ENCODE measurements around the gene BANK1.

BANK1 gene

DNA sequence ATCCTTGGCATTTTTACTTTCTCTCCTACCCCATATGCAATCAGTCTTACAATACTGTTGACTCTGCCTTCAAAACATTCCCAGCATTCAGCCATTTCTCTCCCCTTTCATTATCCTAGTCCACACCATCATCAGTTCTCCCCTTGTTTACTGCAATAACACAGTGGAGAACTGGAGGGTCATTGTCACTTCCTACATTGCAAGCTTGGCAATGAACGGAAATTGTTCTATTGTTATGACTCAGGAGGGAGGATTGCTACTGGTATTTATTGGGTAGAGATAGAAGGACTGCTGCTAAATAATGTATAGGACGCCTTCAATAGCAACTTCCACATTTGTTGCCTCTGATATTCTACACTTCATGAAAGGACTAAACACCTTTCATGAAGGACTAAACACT lies 231.8 kb downstream of the BANK1 start:
- DNase-seq (ENCODE audit: low read depth in 4 of 4, low spot score in 1 of 4): no peak

GRCh38 chr4:102027961-102028360 lies 237.4 kb downstream of the BANK1 start:
- no peak for DNase-seq (ENCODE audit: low read depth in 4 of 4, low spot score in 1 of 4)

GRCh38 chr4:102031406-102031805 lies 240.9 kb downstream of the BANK1 start:
- no peak for DNase-seq (ENCODE audit: low read depth in 4 of 4, low spot score in 1 of 4)

DNA sequence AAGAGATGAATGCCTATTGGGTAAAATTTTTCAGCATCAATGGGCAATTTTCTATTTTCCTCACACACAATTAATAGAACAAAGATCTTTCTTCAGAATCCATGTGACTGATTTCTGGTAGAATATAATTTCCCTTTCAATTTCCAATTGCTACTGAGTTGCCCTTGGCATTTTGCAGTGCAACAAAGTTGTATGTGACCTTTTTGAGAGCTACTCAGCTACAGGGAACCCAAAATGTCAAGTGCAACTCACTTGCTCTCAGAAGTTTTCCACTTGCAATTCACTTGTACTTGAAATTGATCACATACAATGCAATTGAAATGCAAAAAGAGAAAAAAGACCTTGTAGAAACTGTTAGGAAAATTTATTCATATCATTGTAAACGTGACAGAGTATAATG lies 245.5 kb downstream of the BANK1 start:
- DNase-seq (ENCODE audit: low read depth in 4 of 4, low spot score in 1 of 4): no peak

GRCh38 chr4:102036619-102037376 lies 246.3 kb downstream of the BANK1 start:
- DNase-seq (ENCODE audit: low read depth in 4 of 4, low spot score in 1 of 4): no peak

- no peak for DNase-seq (ENCODE audit: low read depth in 4 of 4, low spot score in 1 of 4)
These were observed 247.0 kb downstream of the BANK1 start for GRCh38 chr4:102037566-102037965.

DNA sequence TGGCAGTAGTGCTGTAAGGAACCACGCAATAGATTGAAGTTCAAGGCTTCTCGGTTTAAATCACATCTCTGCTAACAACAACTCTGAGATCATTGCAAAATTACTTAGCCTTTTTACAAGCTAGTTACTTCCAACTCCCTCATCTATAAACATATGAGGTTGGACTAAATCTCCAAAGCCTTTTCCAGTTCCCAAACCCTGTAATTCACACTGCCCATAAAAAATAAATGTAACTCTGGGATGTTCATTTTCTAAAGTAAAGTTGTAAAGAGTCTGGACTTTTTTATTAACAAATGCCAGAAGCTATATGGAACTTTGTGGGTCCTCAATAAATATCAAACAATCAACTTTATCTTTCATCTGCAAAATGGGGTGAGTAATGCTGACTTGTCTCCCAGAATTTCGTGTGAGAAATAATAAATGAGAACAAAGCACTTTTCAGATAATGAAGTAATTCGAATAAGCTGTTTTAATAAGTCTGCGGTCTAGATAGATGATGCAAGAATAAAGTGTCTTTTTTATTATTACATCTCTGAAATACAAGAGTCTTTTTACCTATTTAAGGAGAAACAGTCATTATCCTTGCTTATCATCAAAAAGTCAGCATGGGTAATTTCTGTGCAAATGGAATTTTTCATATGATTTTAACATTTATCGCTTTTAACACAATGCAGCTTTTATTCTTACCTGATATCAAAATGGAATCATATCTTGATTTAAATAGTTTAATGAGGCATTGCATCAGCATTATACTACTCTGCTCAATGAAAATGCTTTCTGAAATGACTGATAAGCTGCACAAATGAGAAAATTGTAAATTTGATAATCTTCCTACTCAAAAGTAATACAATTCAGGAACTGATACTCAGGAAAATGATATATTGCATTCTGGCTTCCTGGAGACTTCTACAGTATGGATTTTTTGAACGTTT lies 252.6 kb downstream of the BANK1 start:
- DNase-seq (ENCODE audit: low read depth in 4 of 4, low spot score in 1 of 4): no peak

DNA sequence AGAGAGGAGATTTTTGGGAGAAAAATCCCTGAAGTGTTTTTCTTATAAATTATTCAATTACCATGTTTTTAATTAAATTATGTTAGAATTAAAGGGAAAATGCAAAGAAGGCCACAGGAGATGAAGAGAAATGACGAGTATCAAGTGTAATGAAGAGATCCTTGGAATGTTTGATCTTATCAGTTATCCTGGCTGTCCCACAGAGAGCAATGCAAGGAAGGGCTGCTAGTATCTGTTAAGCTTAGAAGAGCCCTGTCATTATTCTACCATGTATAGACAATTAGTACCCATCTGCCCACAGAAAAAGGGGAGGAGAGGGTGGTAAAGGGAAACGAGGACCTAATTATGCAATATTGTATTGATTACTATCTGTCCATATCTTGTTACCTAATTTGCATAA lies 257.1 kb downstream of the BANK1 start:
- DNase-seq (ENCODE audit: low read depth in 4 of 4, low spot score in 1 of 4): no peak

GRCh38 chr4:102055805-102056204 lies 265.3 kb downstream of the BANK1 start:
- DNase-seq (ENCODE audit: low read depth in 4 of 4, low spot score in 1 of 4): no peak

- DNase-seq (ENCODE audit: low read depth in 4 of 4, low spot score in 1 of 4): no peak
These were observed 266.6 kb downstream of the BANK1 start for GRCh38 chr4:102057122-102057521.

DNA sequence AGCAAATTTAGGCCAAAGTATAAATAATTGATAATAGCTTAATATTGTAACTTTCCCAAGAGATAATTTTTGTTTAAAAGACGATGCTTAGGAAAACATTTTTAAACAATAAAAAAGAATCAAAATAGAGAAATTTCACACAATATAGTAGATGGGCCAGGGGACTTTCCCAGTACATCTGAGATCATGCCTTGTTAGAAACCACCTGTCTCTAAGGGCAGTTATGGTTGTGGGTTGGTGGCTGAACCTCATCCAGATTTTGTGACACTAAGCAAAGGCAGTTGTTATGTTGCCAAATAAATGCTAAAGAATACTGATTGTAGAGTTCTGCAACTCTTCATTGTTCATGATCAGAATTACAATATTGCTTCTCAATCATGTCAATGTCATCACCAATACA lies 270.6 kb downstream of the BANK1 start:
- no peak for DNase-seq (ENCODE audit: low read depth in 4 of 4, low spot score in 1 of 4)

GRCh38 chr4:102064747-102065442 lies 274.4 kb downstream of the BANK1 start:
- DNase-seq (ENCODE audit: low read depth in 4 of 4, low spot score in 1 of 4): no peak

- no peak for DNase-seq (ENCODE audit: low read depth in 4 of 4, low spot score in 1 of 4)
These were observed 286.1 kb downstream of the BANK1 start for GRCh38 chr4:102076622-102077021.

DNA sequence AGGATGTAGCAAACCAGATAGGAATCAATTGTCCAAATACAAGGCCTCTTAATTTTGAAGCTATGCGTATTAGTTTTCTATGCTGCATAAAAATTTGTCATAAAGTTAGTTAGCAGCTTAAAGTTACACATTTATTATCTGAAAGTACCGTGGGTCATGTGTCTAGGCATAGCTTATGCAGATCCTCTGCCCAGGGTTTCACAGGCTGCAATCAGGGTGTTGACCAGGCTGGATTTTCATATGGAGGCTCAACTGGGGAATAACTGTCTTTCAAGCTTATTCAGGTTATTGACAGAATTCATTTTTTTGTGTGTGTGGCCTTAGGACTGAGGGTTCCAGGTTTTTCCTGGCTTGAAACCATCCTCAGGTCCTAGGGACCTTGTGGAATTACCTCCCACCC lies 289.7 kb downstream of the BANK1 start:
- no peak for DNase-seq (ENCODE audit: low read depth in 4 of 4, low spot score in 1 of 4)

- no peak for DNase-seq (ENCODE audit: low read depth in 4 of 4, low spot score in 1 of 4)
These were observed 299.5 kb downstream of the BANK1 start for GRCh38 chr4:102089850-102090621.

DNA sequence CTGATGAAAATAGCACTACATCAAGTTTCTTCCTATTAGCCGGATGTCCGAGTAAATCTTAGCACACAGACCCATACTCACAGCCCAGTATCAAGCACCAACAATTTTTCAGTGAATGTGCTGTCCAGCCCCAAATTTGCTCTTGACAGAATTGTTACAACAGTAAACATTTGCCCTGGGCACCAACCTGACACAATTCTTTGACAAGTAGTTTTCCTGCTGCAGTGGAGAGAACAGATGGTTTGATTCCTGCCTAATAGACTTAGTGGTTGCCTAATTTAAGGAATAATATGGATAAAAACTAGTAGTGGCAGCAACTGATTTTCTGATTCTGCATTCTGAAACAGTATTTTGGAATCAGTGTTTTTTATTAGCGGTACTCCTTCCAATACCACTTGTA lies 301.1 kb downstream of the BANK1 start:
- DNase-seq (ENCODE audit: low read depth in 4 of 4, low spot score in 1 of 4): no peak

DNA sequence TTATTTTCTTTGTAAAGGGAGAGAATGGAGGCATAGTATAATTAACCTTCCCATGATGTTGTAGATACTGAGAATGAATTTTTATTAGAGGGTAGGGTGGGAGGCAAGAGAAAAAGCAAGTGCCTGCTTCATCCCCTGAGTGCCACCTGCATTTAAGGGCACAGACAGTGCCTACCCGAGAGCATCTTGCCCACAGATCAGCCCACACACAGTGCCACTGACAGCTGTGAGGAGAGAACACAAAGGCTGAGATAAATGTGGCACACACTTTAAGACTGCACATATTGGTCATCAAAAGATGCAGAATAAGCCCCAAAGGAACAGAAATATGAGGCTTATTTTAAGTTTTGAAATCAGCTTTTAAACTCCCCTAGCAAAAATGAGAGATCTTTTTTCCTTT lies 304.0 kb downstream of the BANK1 start:
- DNase-seq (ENCODE audit: low read depth in 4 of 4, low spot score in 1 of 4): no peak

GRCh38 chr4:102103368-102103767 lies 312.8 kb downstream of the BANK1 start:
- no peak for DNase-seq (ENCODE audit: low read depth in 4 of 4, low spot score in 1 of 4)

DNA sequence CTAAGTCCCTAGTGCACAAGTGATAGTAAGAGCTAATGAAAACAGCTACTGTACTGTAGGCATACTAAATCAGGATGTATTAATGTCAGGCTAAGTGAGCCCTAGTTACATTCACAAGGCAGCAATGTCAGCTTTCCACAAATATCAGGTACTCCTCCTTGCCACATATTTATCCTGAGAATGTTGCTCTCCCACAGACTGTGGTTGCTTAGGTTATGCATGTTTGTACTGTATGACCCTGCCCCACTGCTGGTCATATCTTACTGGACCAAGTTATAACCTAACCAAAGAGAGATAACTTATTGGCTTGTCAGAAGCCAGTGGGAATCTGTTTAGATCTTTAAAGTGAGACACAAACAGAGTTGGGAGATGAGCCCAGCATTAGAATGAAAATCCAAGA lies 313.7 kb downstream of the BANK1 start:
- DNase-seq (ENCODE audit: low read depth in 4 of 4, low spot score in 1 of 4): no peak

DNA sequence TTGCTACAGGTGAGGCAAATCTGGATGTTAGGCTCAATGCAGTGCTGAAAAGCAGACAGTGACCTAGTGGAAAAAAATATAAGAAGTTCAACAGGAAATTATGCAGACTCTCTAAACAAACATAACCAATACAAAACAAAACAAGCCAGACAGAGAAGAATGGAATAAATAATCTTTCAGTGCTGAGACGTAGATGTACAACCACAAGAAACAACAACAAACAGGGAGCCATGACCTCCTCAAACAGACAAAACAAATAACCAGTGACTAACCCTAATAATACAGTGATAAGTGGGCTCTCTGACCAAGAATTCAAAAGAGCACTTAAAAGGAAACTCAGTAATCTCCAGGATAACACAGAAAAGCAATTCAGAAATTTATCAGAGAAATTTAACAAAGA lies 315.5 kb downstream of the BANK1 start:
- DNase-seq (ENCODE audit: low read depth in 4 of 4, low spot score in 1 of 4): no peak

DNA sequence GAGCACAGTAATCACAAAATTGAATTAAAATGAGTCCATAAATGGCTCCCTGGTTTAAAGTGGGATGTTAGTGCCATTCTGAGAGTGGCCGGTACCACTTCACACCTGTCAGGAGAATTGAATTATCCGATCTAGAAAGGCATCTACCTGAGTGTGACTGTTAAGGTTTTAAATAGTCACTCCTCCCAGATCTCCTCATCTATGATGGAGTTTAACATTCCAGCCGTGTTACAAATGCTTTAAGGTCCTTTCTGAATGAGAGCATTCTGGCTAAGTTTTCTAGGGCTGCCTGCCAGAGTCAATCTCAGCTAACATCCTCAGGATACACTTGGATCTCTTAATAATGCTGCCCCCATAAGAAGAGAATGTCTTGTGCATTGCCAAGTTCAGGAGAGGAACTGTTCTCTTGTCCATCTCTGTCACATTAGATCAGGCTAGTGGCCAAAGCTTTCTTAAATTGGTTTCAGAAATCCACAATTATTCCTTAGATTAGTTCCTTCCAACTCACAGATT lies 323.6 kb downstream of the BANK1 start:
- DNase-seq (ENCODE audit: low read depth in 4 of 4, low spot score in 1 of 4): no peak
